Vagina (tissue), 2 donors: ENCODE results near the gene ABHD2. TPM values are rescaled to one million over a fixed set of nuclear protein-coding genes. Genes with fewer than 3 reads are reported as not detected.

Experiments used
- DNase-seq, 2 donors: peaks; one replicate each; pipeline ENCODE4 v3.0.0-alpha.2; 2017; ENCODE audit errors: extremely low spot score in 2 of 2
- H3K27ac ChIP-seq: fragments of 200-600 bp; sonication (generic); one replicate; pipeline ENCODE4 v1.5.1; 2019
- H3K27me3 ChIP-seq: fragments of 200-600 bp; sonication (generic); one replicate; pipeline ENCODE4 v1.5.1; 2019
- H3K36me3 ChIP-seq, 2 donors: fragments of 200-600 bp; sonication (generic); one replicate each; pipeline ENCODE4 v1.5.1; 2017 to 2019
- H3K4me1 ChIP-seq: fragments of 200-600 bp; sonication (generic); one replicate; pipeline ENCODE4 v1.5.1; 2019
- H3K4me3 ChIP-seq, 2 donors: fragments of 200-600 bp; sonication (generic); 1 replicate in 1 of 2; 2 replicates in 1 of 2; pipeline ENCODE4 v1.5.1; 2016 to 2019
- H3K9me3 ChIP-seq: fragments of 200-600 bp; sonication (generic); one replicate; pipeline ENCODE4 v1.5.1; 2019
- CTCF ChIP-seq, 3 experiments: fragments of 450-650 bp in 2 of 3; fragments of 200-600 bp in 1 of 3; sonication (generic) in 1 of 3; IDR thresholded peaks; one replicate each; pipeline ENCODE4 v1.5.1; 2017 to 2019; ENCODE audit warnings: antibody characterized with exemption in 3 of 3, mild to moderate bottlenecking in 2 of 3, moderate library complexity in 2 of 3
- POLR2A ChIP-seq, 2 donors: fragments of 450-650 bp; IDR thresholded peaks; one replicate each; pipeline ENCODE4 v1.6.1; 2017; ENCODE audit warnings: antibody characterized with exemption in 2 of 2, mild to moderate bottlenecking in 2 of 2, moderate library complexity in 2 of 2
- POLR2AphosphoS5 ChIP-seq, 2 donors: sonication (generic); formaldehyde crosslinking; IDR thresholded peaks; one replicate each; pipeline ENCODE4 v1.9.0; 2017; ENCODE audit warnings: antibody characterized with exemption in 2 of 2, mild to moderate bottlenecking in 2 of 2, low read depth in 1 of 2; ENCODE audit not compliant: insufficient read depth in 1 of 2
- intact Hi-C: fragments of 100-400 bp; cut with DNase I; formaldehyde crosslinking; loops from one replicate; pipeline ENCODE4 v1.15.1; 2023
- total RNA-seq: library from RNA; depleted of rRNA; stranded (reverse); fragments of >200 nt; gene quantifications from one replicate; pipeline ENCODE4 v1.2.3, GENCODE V29; 2016

Gene ABHD2
- total RNA-seq, 1 donor from 2014 or later = 33.6 TPM

- no peak for DNase-seq
- TF ChIP-seq CTCF (IDR thresholded peaks at IDR 0.05) = no peak
- TF ChIP-seq POLR2AphosphoS5 (IDR thresholded peaks at IDR 0.05; ENCODE audit: insufficient read depth in 1 of 2, low read depth in 1 of 2) = no peak
- no peak for TF ChIP-seq POLR2A (IDR thresholded peaks at IDR 0.05)
- H3K27ac ChIP-seq = no peak overlapping the region
Measured at GRCh38 chr15:89074402-89075012, 13.7 kb upstream of the ABHD2 start.

DNA sequence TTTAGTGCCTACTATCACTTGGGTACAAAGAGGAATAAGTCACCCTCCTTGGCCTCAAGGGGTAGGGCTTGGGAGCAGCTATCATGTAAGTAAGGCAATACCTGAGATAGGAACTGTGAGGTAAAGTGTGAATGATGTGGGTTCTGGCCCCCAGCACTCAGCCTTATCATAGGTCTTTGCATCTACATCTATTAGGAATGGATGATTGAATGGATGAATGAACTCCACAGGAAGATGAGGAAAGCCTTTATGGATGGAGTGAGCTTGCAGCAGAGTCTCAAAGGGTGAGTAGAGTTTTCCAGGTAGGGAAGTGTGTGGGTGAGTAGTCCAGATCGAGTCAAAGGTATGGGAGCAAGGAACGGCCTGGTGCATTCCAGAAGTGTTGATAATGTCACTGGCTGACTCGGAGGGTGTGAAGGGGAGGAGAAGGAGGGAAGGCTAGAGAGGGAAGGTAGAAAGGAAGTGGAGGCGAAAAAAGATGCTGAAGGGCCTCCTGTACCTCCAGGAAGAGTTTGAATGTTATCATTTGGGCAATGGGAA, 13.1 kb upstream of the ABHD2 start:
- H3K4me3 ChIP-seq = no peak overlapping the region
- DNase-seq = no peak
- intact Hi-C loops = no loop called here
- no peaks in the 10 kb centered on the region for H3K9me3 ChIP-seq
- H3K27ac ChIP-seq = no peak overlapping the region
- no peaks in the 10 kb centered on the region for H3K36me3 ChIP-seq
- no peaks in the 10 kb centered on the region for H3K4me1 ChIP-seq
- no peaks in the 10 kb centered on the region for H3K27me3 ChIP-seq
- TF ChIP-seq POLR2A (IDR thresholded peaks at IDR 0.05) = no peak
- no peak for TF ChIP-seq CTCF (IDR thresholded peaks at IDR 0.05)
- no peak for TF ChIP-seq POLR2AphosphoS5 (IDR thresholded peaks at IDR 0.05; ENCODE audit: insufficient read depth in 1 of 2, low read depth in 1 of 2)

More at GRCh38 chr15:89074402-89075012, 13.7 kb upstream of the ABHD2 start:
- Histone ChIP-seq H3K4me3 (no peak overlapping the region), H3K27me3 (no peaks in the 10 kb centered on the region), H3K4me1 (no peaks in the 10 kb centered on the region), H3K36me3 (no peaks in the 10 kb centered on the region), H3K9me3 (no peaks in the 10 kb centered on the region)
- intact Hi-C loops = no loop called here

GRCh38 chr15:89075846-89076245, 12.4 kb upstream of the ABHD2 start:
- no peaks in the 10 kb centered on the region for H3K27me3 ChIP-seq
- no peaks in the 10 kb centered on the region for H3K36me3 ChIP-seq
- TF ChIP-seq POLR2AphosphoS5 (IDR thresholded peaks at IDR 0.05; ENCODE audit: insufficient read depth in 1 of 2, low read depth in 1 of 2) (no peak), POLR2A (IDR thresholded peaks at IDR 0.05) (no peak), CTCF (IDR thresholded peaks at IDR 0.05) (no peak)
- H3K9me3 ChIP-seq = no peaks in the 10 kb centered on the region
- DNase-seq = no peak
- no peaks in the 10 kb centered on the region for H3K4me1 ChIP-seq
- H3K27ac ChIP-seq = no peak overlapping the region
- intact Hi-C loops = no loop called here
- H3K4me3 ChIP-seq = no peak overlapping the region

DNA sequence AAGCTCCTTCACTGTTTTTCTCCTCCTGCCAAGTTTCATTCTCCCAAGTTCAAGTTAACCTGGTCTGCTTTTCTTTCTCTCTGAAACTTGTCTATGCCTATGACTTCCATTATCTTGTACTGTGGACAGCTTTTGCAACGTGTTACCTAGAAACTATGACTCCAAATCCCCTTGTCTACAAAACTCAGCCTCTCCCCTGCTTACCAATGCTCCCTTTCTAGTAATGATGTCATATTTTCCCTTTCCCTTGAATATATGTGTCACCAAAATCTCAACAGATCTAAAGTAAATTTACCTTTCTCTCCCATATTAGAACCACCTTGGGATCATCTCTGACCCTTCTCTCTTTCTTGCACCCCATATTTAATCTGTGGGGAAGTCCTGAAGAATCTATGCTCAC, 10.5 kb upstream of the ABHD2 start:
- Histone ChIP-seq H3K27me3 (no peaks in the 10 kb centered on the region), H3K27ac (no peak overlapping the region), H3K4me3 (no peak overlapping the region), H3K4me1 (no peaks in the 10 kb centered on the region), H3K36me3 (no peaks in the 10 kb centered on the region), H3K9me3 (no peaks in the 10 kb centered on the region)
- TF ChIP-seq POLR2AphosphoS5 (IDR thresholded peaks at IDR 0.05; ENCODE audit: insufficient read depth in 1 of 2, low read depth in 1 of 2) (no peak), CTCF (IDR thresholded peaks at IDR 0.05) (no peak)
- intact Hi-C loops = no loop called here
- DNase-seq = no peak
